ENCODE results near the gene DTX4.

Gene DTX4

DNA sequence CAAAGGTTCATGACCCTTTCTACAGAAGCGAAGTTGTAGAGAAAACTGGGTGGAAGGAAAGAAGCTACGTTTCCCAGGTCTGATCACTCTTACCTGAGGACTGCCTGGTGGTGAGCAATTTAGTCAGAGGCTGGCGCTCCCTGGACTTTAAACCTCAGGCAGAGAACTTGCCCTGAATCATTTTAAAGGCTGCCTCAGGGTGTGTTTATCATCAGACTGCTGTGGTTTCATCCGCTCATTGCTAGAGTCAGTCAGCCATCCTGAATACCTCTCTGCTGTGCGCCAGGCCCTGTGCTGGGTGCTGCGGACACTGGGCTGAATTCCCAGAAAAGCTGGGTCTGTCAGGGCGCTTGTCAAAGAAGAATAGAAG is 2.7 kb downstream of the DTX4 start:
- Histone ChIP-seq H3K27ac (no peak overlapping the region), H3K36me3 (no peaks in the 10 kb centered on the region), H3K9me3 (ENCODE audit: severe bottlenecking) (peaks cover 6% of the 10 kb centered on the region), H3K4me3 (ENCODE audit: low read depth, low read length) (no peak overlapping the region), H3K27me3 (ENCODE audit: insufficient read depth, low read depth, severe bottlenecking) (peaks cover 75% of the 10 kb centered on the region)
- DNase-seq = no peak
- TF ChIP-seq, protein P1, sequence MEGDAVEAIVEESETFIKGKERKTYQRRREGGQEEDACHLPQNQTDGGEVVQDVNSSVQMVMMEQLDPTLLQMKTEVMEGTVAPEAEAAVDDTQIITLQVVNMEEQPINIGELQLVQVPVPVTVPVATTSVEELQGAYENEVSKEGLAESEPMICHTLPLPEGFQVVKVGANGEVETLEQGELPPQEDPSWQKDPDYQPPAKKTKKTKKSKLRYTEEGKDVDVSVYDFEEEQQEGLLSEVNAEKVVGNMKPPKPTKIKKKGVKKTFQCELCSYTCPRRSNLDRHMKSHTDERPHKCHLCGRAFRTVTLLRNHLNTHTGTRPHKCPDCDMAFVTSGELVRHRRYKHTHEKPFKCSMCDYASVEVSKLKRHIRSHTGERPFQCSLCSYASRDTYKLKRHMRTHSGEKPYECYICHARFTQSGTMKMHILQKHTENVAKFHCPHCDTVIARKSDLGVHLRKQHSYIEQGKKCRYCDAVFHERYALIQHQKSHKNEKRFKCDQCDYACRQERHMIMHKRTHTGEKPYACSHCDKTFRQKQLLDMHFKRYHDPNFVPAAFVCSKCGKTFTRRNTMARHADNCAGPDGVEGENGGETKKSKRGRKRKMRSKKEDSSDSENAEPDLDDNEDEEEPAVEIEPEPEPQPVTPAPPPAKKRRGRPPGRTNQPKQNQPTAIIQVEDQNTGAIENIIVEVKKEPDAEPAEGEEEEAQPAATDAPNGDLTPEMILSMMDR (IDR thresholded peaks at IDR 0.05; ENCODE audit: low read depth, low read length) = no peak

DNA sequence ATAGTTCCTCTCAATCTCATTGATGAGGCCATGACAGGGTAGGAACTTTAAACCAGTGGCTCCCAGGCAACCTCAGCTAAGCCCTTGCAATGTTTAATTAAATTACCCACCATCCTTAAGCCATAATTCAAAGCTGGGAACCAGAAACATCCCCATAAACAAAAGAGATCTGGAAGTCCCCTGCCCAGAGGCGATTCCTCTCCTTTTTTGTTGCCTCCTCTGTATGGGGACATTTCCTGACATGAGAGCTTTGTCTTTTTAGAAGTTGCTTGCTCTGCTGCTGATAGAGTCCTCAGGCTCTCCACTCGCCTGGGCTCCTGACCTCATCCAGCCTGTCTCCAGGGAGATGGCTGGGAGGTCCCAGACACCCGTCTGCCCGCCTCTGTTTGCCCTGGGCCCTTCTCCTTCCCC is 3.2 kb downstream of the DTX4 start:
- H3K27ac ChIP-seq = no peak overlapping the region
- H3K4me3 ChIP-seq (ENCODE audit: low read depth, low read length) = no peak overlapping the region
- TF ChIP-seq, protein P1 (IDR thresholded peaks at IDR 0.05; ENCODE audit: low read depth, low read length) = no peak
- DNase-seq = no peak
- peaks cover 8% of the 10 kb centered on the region for H3K9me3 ChIP-seq (ENCODE audit: severe bottlenecking)
- H3K36me3 ChIP-seq = no peaks in the 10 kb centered on the region
- H3K27me3 ChIP-seq (ENCODE audit: insufficient read depth, low read depth, severe bottlenecking) = peaks cover 76% of the 10 kb centered on the region

DNA sequence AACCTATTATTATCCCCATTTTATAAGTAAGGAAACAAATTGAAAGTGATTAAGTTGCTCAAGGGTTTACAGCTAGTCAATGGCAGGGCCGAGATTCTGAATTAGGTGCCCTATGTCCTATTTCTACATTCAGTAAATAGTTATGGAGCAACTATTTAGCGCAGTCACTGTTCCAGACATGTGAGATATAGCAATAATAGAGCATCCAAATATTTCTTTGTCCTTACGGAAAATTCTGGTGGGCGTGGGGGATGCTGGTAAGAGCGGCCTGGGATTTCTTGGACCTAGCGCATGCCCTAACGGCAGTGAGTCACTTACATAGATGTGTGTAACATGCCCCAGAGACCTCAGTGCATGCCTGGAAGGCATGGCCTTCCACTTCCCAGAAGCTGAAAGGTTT is 4.4 kb downstream of the DTX4 start:
- H3K36me3 ChIP-seq = no peaks in the 10 kb centered on the region
- peaks cover 8% of the 10 kb centered on the region for H3K9me3 ChIP-seq (ENCODE audit: severe bottlenecking)
- no peak overlapping the region for H3K4me3 ChIP-seq (ENCODE audit: low read depth, low read length)
- TF ChIP-seq, protein P1 (IDR thresholded peaks at IDR 0.05; ENCODE audit: low read depth, low read length) = no peak
- H3K27me3 ChIP-seq (ENCODE audit: insufficient read depth, low read depth, severe bottlenecking) = peaks cover 67% of the 10 kb centered on the region
- DNase-seq = no peak
- H3K27ac ChIP-seq = no peak overlapping the region

DNA sequence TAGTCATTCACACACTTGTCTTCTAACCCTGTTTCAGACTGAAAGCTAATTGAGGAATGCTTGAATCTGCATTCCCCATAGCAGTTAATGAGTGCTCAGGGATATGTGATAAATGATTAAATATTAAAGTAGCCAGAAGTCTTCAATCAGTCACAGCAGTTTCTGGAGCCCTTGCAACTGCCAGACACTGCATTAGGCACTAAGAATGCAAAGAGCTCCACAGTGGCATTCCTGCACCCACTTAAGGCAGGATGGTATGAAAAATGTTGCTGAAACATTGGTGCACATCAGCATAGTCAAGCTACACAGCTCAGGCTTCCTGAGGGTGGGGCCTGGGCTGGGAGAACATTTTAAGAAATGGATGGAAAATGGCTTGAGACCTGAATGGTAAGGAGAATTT is 6.5 kb downstream of the DTX4 start:
- Histone ChIP-seq H3K27ac (no peak overlapping the region), H3K27me3 (ENCODE audit: insufficient read depth, low read depth, severe bottlenecking) (peaks cover 61% of the 10 kb centered on the region), H3K36me3 (no peaks in the 10 kb centered on the region), H3K9me3 (ENCODE audit: severe bottlenecking) (peaks cover 8% of the 10 kb centered on the region), H3K4me3 (ENCODE audit: low read depth, low read length) (no peak overlapping the region)
- TF ChIP-seq, protein P1 (IDR thresholded peaks at IDR 0.05; ENCODE audit: low read depth, low read length) = no peak
- DNase-seq = no peak

DNA sequence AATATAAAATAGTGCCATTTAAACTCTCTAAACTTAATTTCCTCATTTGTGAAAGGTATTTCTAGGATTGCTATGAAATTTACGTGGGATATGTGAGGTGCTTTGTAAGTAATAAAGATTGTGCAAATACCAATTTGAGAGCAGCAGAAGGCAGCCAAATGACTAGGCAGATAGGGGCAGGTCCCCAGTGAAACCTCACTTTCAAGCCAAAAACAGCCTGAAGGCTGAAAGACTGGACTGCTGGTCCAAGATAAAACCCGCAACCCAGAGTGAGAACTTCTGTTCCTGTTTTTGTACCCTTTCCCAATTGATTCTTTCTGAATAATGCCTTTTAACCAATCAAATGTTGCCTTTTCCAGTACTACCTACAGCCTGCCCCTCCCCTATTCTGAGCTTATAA is 7.2 kb downstream of the DTX4 start:
- no peak for DNase-seq
- TF ChIP-seq, protein P1 (IDR thresholded peaks at IDR 0.05; ENCODE audit: low read depth, low read length) = no peak
- H3K36me3 ChIP-seq = no peaks in the 10 kb centered on the region
- H3K4me3 ChIP-seq (ENCODE audit: low read depth, low read length) = no peak overlapping the region
- H3K27ac ChIP-seq = no peak overlapping the region
- peaks cover 60% of the 10 kb centered on the region for H3K27me3 ChIP-seq (ENCODE audit: insufficient read depth, low read depth, severe bottlenecking)
- H3K9me3 ChIP-seq (ENCODE audit: severe bottlenecking) = peaks cover 8% of the 10 kb centered on the region

DNA sequence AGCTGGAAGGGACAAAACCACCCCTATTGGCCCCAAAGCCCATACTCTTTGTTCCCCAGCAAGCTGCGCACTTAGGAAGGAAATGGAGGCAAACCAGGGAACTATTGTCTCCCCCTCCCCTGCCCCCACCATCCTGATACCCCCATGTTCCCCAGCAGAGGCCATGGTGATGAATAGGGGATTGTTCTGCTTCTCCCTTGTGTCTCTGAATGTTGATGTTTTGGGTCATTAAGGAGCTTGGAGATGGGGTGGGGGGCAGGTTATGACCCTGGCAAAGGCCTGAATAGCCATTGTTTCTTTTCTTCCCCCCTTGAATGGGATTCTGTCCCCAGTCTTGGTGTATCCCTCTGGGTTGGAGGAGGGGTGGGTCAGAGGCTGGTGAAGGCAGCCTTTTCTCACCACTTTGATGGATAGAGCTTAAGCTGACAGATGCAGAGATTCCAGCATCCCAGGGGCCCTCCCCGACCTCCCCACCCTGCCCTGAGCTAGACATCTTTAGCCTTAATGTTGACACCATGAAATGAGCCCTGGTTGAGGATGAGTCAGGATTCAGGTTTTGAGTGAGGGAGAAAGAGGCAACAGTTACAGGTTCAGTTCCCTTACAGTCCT is 8.3 kb downstream of the DTX4 start:
- TF ChIP-seq, protein P1 (IDR thresholded peaks at IDR 0.05; ENCODE audit: low read depth, low read length) = no peak
- H3K9me3 ChIP-seq (ENCODE audit: severe bottlenecking) = peaks cover 8% of the 10 kb centered on the region
- no peak overlapping the region for H3K4me3 ChIP-seq (ENCODE audit: low read depth, low read length)
- H3K36me3 ChIP-seq = no peaks in the 10 kb centered on the region
- no peak for DNase-seq
- peaks cover 59% of the 10 kb centered on the region for H3K27me3 ChIP-seq (ENCODE audit: insufficient read depth, low read depth, severe bottlenecking)
- H3K27ac ChIP-seq = no peak overlapping the region

Data from WERI-Rb-1 (cell line).